Mesothelial cell of epicardium (in vitro differentiated cells): ENCODE results near the gene CRYAA. TPM values are rescaled to one million over a fixed set of nuclear protein-coding genes. Genes with fewer than 3 reads are reported as not detected.
"Not testable (repeated sequence)": the region's sequence is repeated elsewhere in the genome, so short reads cannot be mapped to it uniquely, and the experiment has no call there.

ENCODE experiments used
- DNase-seq, 2 experiments: peaks; one replicate each; pipeline ENCODE4 v3.0.0; 2021; ENCODE audit warnings: low spot score in 2 of 2; ENCODE audit not compliant: unreplicated experiment in 2 of 2
- H3K27ac Mint-ChIP-seq: 2 replicates; pipeline ENCODE4 v1.8.0; 2021; ENCODE audit warnings: mixed read lengths
- H3K27me3 Mint-ChIP-seq: 2 replicates; pipeline ENCODE4 v1.8.0; 2021; ENCODE audit warnings: low read depth, mixed read lengths
- H3K36me3 Mint-ChIP-seq: 2 replicates; pipeline ENCODE4 v1.8.0; 2021; ENCODE audit warnings: mixed read lengths
- H3K4me1 Mint-ChIP-seq: 2 replicates; pipeline ENCODE4 v1.8.0; 2021; ENCODE audit warnings: mixed read lengths
- H3K4me3 Mint-ChIP-seq: 2 replicates; pipeline ENCODE4 v1.8.0; 2021; ENCODE audit warnings: mild to moderate bottlenecking, moderate library complexity, mixed read lengths
- H3K9me3 Mint-ChIP-seq: 2 replicates; pipeline ENCODE4 v1.8.0; 2021; ENCODE audit warnings: mixed read lengths
- total RNA-seq: library from RNA; stranded (reverse); gene quantifications from 3 replicates; pipeline ENCODE4 v1.2.1, GENCODE V29; 2021

Gene CRYAA
- not detected in 3 replicates for total RNA-seq

GRCh38 chr21:43168708-43169107 is at the start of gene CRYAA:
CRYAA (plus strand) TSS chr21:43169008; CDS start chr21:43169100, 92 bp downstream.
- not testable (repeated sequence) for H3K27ac Mint-ChIP-seq, H3K27me3 Mint-ChIP-seq, H3K4me3 Mint-ChIP-seq

GRCh38 chr21:43130094-43130493 is 38.7 kb upstream of the CRYAA start:
- not testable (repeated sequence) for H3K27me3 Mint-ChIP-seq, H3K4me1 Mint-ChIP-seq, H3K36me3 Mint-ChIP-seq, H3K9me3 Mint-ChIP-seq, DNase-seq, H3K27ac Mint-ChIP-seq, H3K4me3 Mint-ChIP-seq

More at GRCh38 chr21:43168708-43169107, at the start of gene CRYAA:
- H3K36me3 Mint-ChIP-seq, DNase-seq, H3K9me3 Mint-ChIP-seq, H3K4me1 Mint-ChIP-seq: not testable (repeated sequence)

- not testable (repeated sequence) for H3K27me3 Mint-ChIP-seq, H3K36me3 Mint-ChIP-seq, H3K9me3 Mint-ChIP-seq, H3K4me3 Mint-ChIP-seq, H3K4me1 Mint-ChIP-seq, DNase-seq, H3K27ac Mint-ChIP-seq
Observed at GRCh38 chr21:43134520-43134919, 34.3 kb upstream of the CRYAA start.

GRCh38 chr21:43138944-43139343 is 29.9 kb upstream of the CRYAA start:
- DNase-seq, H3K9me3 Mint-ChIP-seq, H3K4me1 Mint-ChIP-seq, H3K36me3 Mint-ChIP-seq, H3K27ac Mint-ChIP-seq, H3K4me3 Mint-ChIP-seq, H3K27me3 Mint-ChIP-seq: not testable (repeated sequence)

GRCh38 chr21:43141407-43141806 is 27.4 kb upstream of the CRYAA start:
- not testable (repeated sequence) for H3K36me3 Mint-ChIP-seq, H3K27me3 Mint-ChIP-seq, H3K4me1 Mint-ChIP-seq, H3K27ac Mint-ChIP-seq, H3K9me3 Mint-ChIP-seq, H3K4me3 Mint-ChIP-seq, DNase-seq

- H3K4me3 Mint-ChIP-seq, H3K27ac Mint-ChIP-seq, H3K27me3 Mint-ChIP-seq, H3K36me3 Mint-ChIP-seq, H3K9me3 Mint-ChIP-seq, H3K4me1 Mint-ChIP-seq, DNase-seq: not testable (repeated sequence)
Observed at GRCh38 chr21:43146637-43147036, 22.2 kb upstream of the CRYAA start.

- H3K27me3 Mint-ChIP-seq, H3K4me1 Mint-ChIP-seq, DNase-seq, H3K36me3 Mint-ChIP-seq, H3K27ac Mint-ChIP-seq, H3K9me3 Mint-ChIP-seq, H3K4me3 Mint-ChIP-seq: not testable (repeated sequence)
Observed at GRCh38 chr21:43147999-43148398, 20.8 kb upstream of the CRYAA start.

GRCh38 chr21:43149344-43149743 is 19.5 kb upstream of the CRYAA start:
- H3K4me1 Mint-ChIP-seq, H3K27ac Mint-ChIP-seq, DNase-seq, H3K9me3 Mint-ChIP-seq, H3K36me3 Mint-ChIP-seq, H3K4me3 Mint-ChIP-seq, H3K27me3 Mint-ChIP-seq: not testable (repeated sequence)

GRCh38 chr21:43153601-43154000 is 15.2 kb upstream of the CRYAA start:
- not testable (repeated sequence) for H3K9me3 Mint-ChIP-seq, DNase-seq, H3K4me1 Mint-ChIP-seq, H3K27ac Mint-ChIP-seq, H3K27me3 Mint-ChIP-seq, H3K36me3 Mint-ChIP-seq, H3K4me3 Mint-ChIP-seq

- not testable (repeated sequence) for DNase-seq, H3K27me3 Mint-ChIP-seq, H3K36me3 Mint-ChIP-seq, H3K4me3 Mint-ChIP-seq, H3K4me1 Mint-ChIP-seq, H3K27ac Mint-ChIP-seq, H3K9me3 Mint-ChIP-seq
Observed at GRCh38 chr21:43159279-43160175, 9.3 kb upstream of the CRYAA start.

GRCh38 chr21:43161826-43162707 is 6.7 kb upstream of the CRYAA start:
- DNase-seq, H3K4me3 Mint-ChIP-seq, H3K9me3 Mint-ChIP-seq, H3K4me1 Mint-ChIP-seq, H3K36me3 Mint-ChIP-seq, H3K27me3 Mint-ChIP-seq, H3K27ac Mint-ChIP-seq: not testable (repeated sequence)

- not testable (repeated sequence) for H3K4me3 Mint-ChIP-seq, H3K9me3 Mint-ChIP-seq, H3K36me3 Mint-ChIP-seq, H3K4me1 Mint-ChIP-seq, H3K27ac Mint-ChIP-seq, DNase-seq, H3K27me3 Mint-ChIP-seq
Observed at GRCh38 chr21:43162708-43163205, 6.1 kb upstream of the CRYAA start.

- H3K36me3 Mint-ChIP-seq, H3K27ac Mint-ChIP-seq, H3K27me3 Mint-ChIP-seq, H3K9me3 Mint-ChIP-seq, H3K4me3 Mint-ChIP-seq, DNase-seq, H3K4me1 Mint-ChIP-seq: not testable (repeated sequence)
Observed at GRCh38 chr21:43164823-43165222, 4.0 kb upstream of the CRYAA start.

- H3K36me3 Mint-ChIP-seq, result not testable (repeated sequence)
Observed at GRCh38 chr21:43165734-43166133, 3.1 kb upstream of the CRYAA start.

More at GRCh38 chr21:43165734-43166133, 3.1 kb upstream of the CRYAA start:
- H3K4me1 Mint-ChIP-seq, H3K27ac Mint-ChIP-seq, DNase-seq, H3K4me3 Mint-ChIP-seq, H3K27me3 Mint-ChIP-seq, H3K9me3 Mint-ChIP-seq: not testable (repeated sequence)
